Neuronal stem cell (in vitro differentiated cells): ENCODE data around the gene INTS2.

Experiments used
- DNase-seq: peaks from one replicate; pipeline ENCODE4 v3.0.0-alpha.2; 2013; ENCODE audit warnings: low spot score
- H2AFZ ChIP-seq: one replicate; pipeline ENCODE4 v1.6.1; 2013; ENCODE audit warnings: mild to moderate bottlenecking, low read length, inconsistent platforms
- H2AK5ac ChIP-seq: 2 replicates; pipeline ENCODE4 v1.6.1; 2013; ENCODE audit warnings: low read depth, mild to moderate bottlenecking, inconsistent platforms, low read length, moderate library complexity, mixed read lengths
- H2BK120ac ChIP-seq: 2 replicates; pipeline ENCODE4 v1.6.1; 2013; ENCODE audit warnings: low read depth, mild to moderate bottlenecking, inconsistent platforms, low read length, moderate library complexity, mixed read lengths
- H2BK12ac ChIP-seq: one replicate; pipeline ENCODE4 v1.6.1; 2013; ENCODE audit warnings: low read length, inconsistent platforms
- H2BK15ac ChIP-seq: 2 replicates; pipeline ENCODE4 v1.6.1; 2013; ENCODE audit warnings: mild to moderate bottlenecking, low read length, inconsistent platforms, mixed read lengths
- H2BK5ac ChIP-seq: one replicate; pipeline ENCODE4 v1.6.1; 2013; ENCODE audit warnings: inconsistent platforms, mild to moderate bottlenecking, low read length, moderate library complexity
- H3K14ac ChIP-seq: one replicate; pipeline ENCODE4 v1.6.1; 2013; ENCODE audit warnings: low read length, inconsistent platforms
- H3K18ac ChIP-seq: 2 replicates; pipeline ENCODE4 v1.6.1; 2013; ENCODE audit warnings: low read length, inconsistent platforms
- H3K23ac ChIP-seq: 2 replicates; pipeline ENCODE4 v1.6.1; 2013; ENCODE audit warnings: low read depth, mild to moderate bottlenecking, mixed read lengths, low read length, inconsistent platforms; ENCODE audit not compliant: poor library complexity
- H3K27ac ChIP-seq: replicated peaks from 3 replicates; pipeline ENCODE4 v1.5.1; 2013; ENCODE audit warnings: low read length, inconsistent platforms
- H3K27me3 ChIP-seq, 3 experiments: 2 replicates each; pipeline ENCODE4 v1.6.1; 2013; ENCODE audit warnings: low read length in 3 of 3, mild to moderate bottlenecking in 2 of 3, inconsistent platforms in 1 of 3, low read depth in 1 of 3, mixed read lengths in 1 of 3, moderate library complexity in 1 of 3; ENCODE audit not compliant: control insufficient read depth in 3 of 3, insufficient read depth in 3 of 3
- H3K36me3 ChIP-seq, 2 donors: replicated peaks in 1 of 2; 2 replicates each; pipeline ENCODE4 v1.6.1; 2013; ENCODE audit warnings: low read length in 2 of 2; ENCODE audit not compliant: control insufficient read depth in 2 of 2, insufficient read depth in 2 of 2
- H3K4ac ChIP-seq: 2 replicates; pipeline ENCODE4 v1.6.1; 2013; ENCODE audit warnings: inconsistent platforms, mild to moderate bottlenecking, low read length, moderate library complexity
- H3K4me1 ChIP-seq, 2 donors: 1 replicate in 1 of 2; 2 replicates in 1 of 2; pipeline ENCODE4 v1.6.1; 2013; ENCODE audit warnings: low read length in 2 of 2, low read depth in 1 of 2; ENCODE audit not compliant: control insufficient read depth in 2 of 2, insufficient read depth in 1 of 2
- H3K4me2 ChIP-seq: one replicate; pipeline ENCODE4 v1.6.1; 2013; ENCODE audit warnings: mild to moderate bottlenecking, low read length, inconsistent platforms; ENCODE audit not compliant: insufficient read depth, poor library complexity, severe bottlenecking
- H3K4me3 ChIP-seq, 2 donors: 2 replicates each; pipeline ENCODE4 v1.5.1; 2013; ENCODE audit warnings: low read length in 2 of 2, mild to moderate bottlenecking in 2 of 2, inconsistent platforms in 1 of 2, moderate library complexity in 1 of 2
- H3K79me1 ChIP-seq: one replicate; pipeline ENCODE4 v1.6.1; 2013; ENCODE audit warnings: low read depth, mild to moderate bottlenecking, inconsistent platforms, low read length, moderate library complexity
- H3K9ac ChIP-seq: one replicate; pipeline ENCODE4 v1.6.1; 2013; ENCODE audit warnings: mild to moderate bottlenecking, low read depth, low read length, inconsistent platforms; ENCODE audit not compliant: poor library complexity
- H3K9me3 ChIP-seq, 2 donors: replicated peaks in 1 of 2; 2 replicates each; pipeline versions ENCODE3 to v1.6.1; 2013; ENCODE audit warnings: low read length in 2 of 2, mild to moderate bottlenecking in 2 of 2, inconsistent platforms in 1 of 2, low read depth in 1 of 2, mixed read lengths in 1 of 2, moderate library complexity in 1 of 2; ENCODE audit not compliant: control insufficient read depth in 2 of 2, insufficient read depth in 1 of 2
- H4K8ac ChIP-seq: one replicate; pipeline ENCODE4 v1.6.1; 2013; ENCODE audit warnings: low read depth, mild to moderate bottlenecking, inconsistent platforms, low read length, moderate library complexity
- H4K91ac ChIP-seq: one replicate; pipeline ENCODE4 v1.6.1; 2013; ENCODE audit warnings: low read length, low read depth, mild to moderate bottlenecking, inconsistent platforms; ENCODE audit not compliant: poor library complexity
- WGBS, 2 donors: extraction: QIAGEN DNeasy Blood & Tissue Kit; methylation state at CpG; one replicate each; pipeline ENCODE4 v1.1.7; 2013; ENCODE audit warnings: missing lambda C conversion rate in 2 of 2, mixed read lengths in 1 of 2; ENCODE audit not compliant: insufficient read length in 2 of 2, insufficient replicate concordance in 1 of 2; ENCODE audit errors: extremely low coverage in 2 of 2; 5-methylcytosine and 5-hydroxymethylcytosine counted together

Gene INTS2

GRCh38 chr17:61884864-61885263 lies 42.9 kb downstream of the INTS2 start:
- Histone ChIP-seq H4K91ac (no peak overlapping the region), H2BK12ac (no peak overlapping the region), H2BK15ac (no peak overlapping the region), H3K27ac (no peak overlapping the region), H3K14ac (no peak overlapping the region), H3K23ac (no peak overlapping the region), H3K9ac (no peak overlapping the region), H3K4ac (no peak overlapping the region), H3K79me1 (peaks cover 1% of the 10 kb centered on the region), H2AFZ (no peak overlapping the region), H3K4me3 (no peak overlapping the region), H3K18ac (no peak overlapping the region), H2BK120ac (no peak overlapping the region), H3K4me2 (no peak overlapping the region), H2AK5ac (no peak overlapping the region), H3K9me3 (no peaks in the 10 kb centered on the region), H3K4me1 (no peaks in the 10 kb centered on the region), H2BK5ac (no peak overlapping the region), H4K8ac (no peak overlapping the region), H3K36me3 (peaks cover 2 to 88% of the 10 kb centered on the region in 2 donors), H3K27me3 (no peaks in the 10 kb centered on the region)
- no peak for DNase-seq
- no CpG with 5 or more reads among the region's 3 CpGs for WGBS, 2 donors

- H2AFZ ChIP-seq: no peak overlapping the region
- no CpG with 5 or more reads among the region's 4 CpGs for WGBS, 2 donors
- H3K18ac ChIP-seq: no peak overlapping the region
- no peaks in the 10 kb centered on the region for H3K27me3 ChIP-seq
- no peak overlapping the region for H3K4me2 ChIP-seq
- H2BK5ac ChIP-seq: no peak overlapping the region
- H4K8ac ChIP-seq: no peak overlapping the region
- H3K9ac ChIP-seq: no peak overlapping the region
- peaks cover 1 to 92% of the 10 kb centered on the region in 2 donors for H3K36me3 ChIP-seq
- no peak overlapping the region for H3K14ac ChIP-seq
- no peak overlapping the region for H3K4ac ChIP-seq
- H2BK120ac ChIP-seq: no peak overlapping the region
- H3K4me1 ChIP-seq: no peaks in the 10 kb centered on the region
- no peak overlapping the region for H2BK12ac ChIP-seq
- H3K79me1 ChIP-seq: no peaks in the 10 kb centered on the region
- H2AK5ac ChIP-seq: no peak overlapping the region
- H2BK15ac ChIP-seq: no peak overlapping the region
- no peak overlapping the region for H3K27ac ChIP-seq
- no peak overlapping the region for H3K23ac ChIP-seq
- no peaks in the 10 kb centered on the region for H3K9me3 ChIP-seq
- no peak overlapping the region for H3K4me3 ChIP-seq
- DNase-seq: no peak
- H4K91ac ChIP-seq: no peak overlapping the region
Measured at GRCh38 chr17:61880589-61881102, 47.1 kb downstream of the INTS2 start.

- no peak overlapping the region for H2BK120ac ChIP-seq
- no peak overlapping the region for H3K4me2 ChIP-seq
- H4K8ac ChIP-seq: no peak overlapping the region
- no peak overlapping the region for H2AFZ ChIP-seq
- no peak overlapping the region for H2AK5ac ChIP-seq
- no peak for DNase-seq
- no peak overlapping the region for H3K27ac ChIP-seq
- H3K36me3 ChIP-seq: peaks cover 1 to 97% of the 10 kb centered on the region in 2 donors
- no peak overlapping the region for H3K23ac ChIP-seq
- no peaks in the 10 kb centered on the region for H3K27me3 ChIP-seq
- H3K9me3 ChIP-seq: no peaks in the 10 kb centered on the region
- H3K18ac ChIP-seq: no peak overlapping the region
- H2BK5ac ChIP-seq: no peak overlapping the region
- WGBS, 2 donors: no CpG with 5 or more reads among the region's 3 CpGs
- H3K79me1 ChIP-seq: no peaks in the 10 kb centered on the region
- H3K4ac ChIP-seq: no peak overlapping the region
- no peak overlapping the region for H3K14ac ChIP-seq
- no peak overlapping the region for H4K91ac ChIP-seq
- no peak overlapping the region for H2BK15ac ChIP-seq
- H3K4me1 ChIP-seq: no peaks in the 10 kb centered on the region
- no peak overlapping the region for H3K4me3 ChIP-seq
- H3K9ac ChIP-seq: no peak overlapping the region
- H2BK12ac ChIP-seq: no peak overlapping the region
Measured at GRCh38 chr17:61878984-61879612, 48.7 kb downstream of the INTS2 start.

- DNase-seq: no peak
- Histone ChIP-seq H3K23ac (no peak overlapping the region), H2BK12ac (no peak overlapping the region), H3K4ac (no peak overlapping the region), H4K8ac (no peak overlapping the region), H4K91ac (no peak overlapping the region), H3K36me3 (peaks cover 1 to 97% of the 10 kb centered on the region in 2 donors), H2BK15ac (no peak overlapping the region), H3K4me3 (no peak overlapping the region), H3K4me1 (no peaks in the 10 kb centered on the region), H3K9ac (no peak overlapping the region), H3K4me2 (no peak overlapping the region), H3K27ac (no peak overlapping the region), H3K79me1 (no peaks in the 10 kb centered on the region), H2AK5ac (no peak overlapping the region), H2AFZ (no peak overlapping the region), H2BK120ac (no peak overlapping the region), H3K9me3 (no peaks in the 10 kb centered on the region), H3K27me3 (no peaks in the 10 kb centered on the region), H3K18ac (no peak overlapping the region), H3K14ac (no peak overlapping the region), H2BK5ac (no peak overlapping the region)
- WGBS, 2 donors: no CpG with 5 or more reads among the region's 2 CpGs
Measured at GRCh38 chr17:61878520-61878919, 49.3 kb downstream of the INTS2 start.
